HUES6 (cell line): Measurements from ENCODE around the gene EID2B.

Source experiments
- H3K27ac ChIP-seq: 2 replicates; pipeline ENCODE4 v1.7.0; 2013; ENCODE audit warnings: low read depth, mild to moderate bottlenecking, low read length, inconsistent platforms
- H3K27me3 ChIP-seq: 2 replicates; pipeline ENCODE4 v1.6.1; 2013; ENCODE audit warnings: low read length; ENCODE audit not compliant: control insufficient read depth, insufficient read depth
- H3K36me3 ChIP-seq: 2 replicates; pipeline ENCODE4 v1.6.1; 2013; ENCODE audit warnings: low read length; ENCODE audit not compliant: control insufficient read depth, insufficient read depth
- H3K4me1 ChIP-seq: 2 replicates; pipeline ENCODE4 v1.6.1; 2013; ENCODE audit warnings: low read length; ENCODE audit not compliant: control insufficient read depth, insufficient read depth
- H3K4me3 ChIP-seq: 2 replicates; pipeline ENCODE4 v1.5.1; 2013; ENCODE audit warnings: low read depth, low read length
- H3K9ac ChIP-seq: one replicate; pipeline ENCODE4 v1.6.1; 2013; ENCODE audit warnings: mild to moderate bottlenecking, low read length
- H3K9me3 ChIP-seq: 2 replicates; pipeline ENCODE4 v1.6.1; 2013; ENCODE audit warnings: low read depth, low read length; ENCODE audit not compliant: control insufficient read depth, insufficient read depth

The EID2B gene, protein sequence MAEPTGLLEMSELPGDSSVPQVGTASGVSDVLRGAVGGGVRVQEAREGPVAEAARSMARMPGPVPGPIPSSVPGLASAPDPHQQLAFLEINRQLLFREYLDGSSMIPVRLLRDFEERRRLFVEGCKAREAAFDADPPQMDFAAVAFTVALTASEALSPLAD

DNA sequence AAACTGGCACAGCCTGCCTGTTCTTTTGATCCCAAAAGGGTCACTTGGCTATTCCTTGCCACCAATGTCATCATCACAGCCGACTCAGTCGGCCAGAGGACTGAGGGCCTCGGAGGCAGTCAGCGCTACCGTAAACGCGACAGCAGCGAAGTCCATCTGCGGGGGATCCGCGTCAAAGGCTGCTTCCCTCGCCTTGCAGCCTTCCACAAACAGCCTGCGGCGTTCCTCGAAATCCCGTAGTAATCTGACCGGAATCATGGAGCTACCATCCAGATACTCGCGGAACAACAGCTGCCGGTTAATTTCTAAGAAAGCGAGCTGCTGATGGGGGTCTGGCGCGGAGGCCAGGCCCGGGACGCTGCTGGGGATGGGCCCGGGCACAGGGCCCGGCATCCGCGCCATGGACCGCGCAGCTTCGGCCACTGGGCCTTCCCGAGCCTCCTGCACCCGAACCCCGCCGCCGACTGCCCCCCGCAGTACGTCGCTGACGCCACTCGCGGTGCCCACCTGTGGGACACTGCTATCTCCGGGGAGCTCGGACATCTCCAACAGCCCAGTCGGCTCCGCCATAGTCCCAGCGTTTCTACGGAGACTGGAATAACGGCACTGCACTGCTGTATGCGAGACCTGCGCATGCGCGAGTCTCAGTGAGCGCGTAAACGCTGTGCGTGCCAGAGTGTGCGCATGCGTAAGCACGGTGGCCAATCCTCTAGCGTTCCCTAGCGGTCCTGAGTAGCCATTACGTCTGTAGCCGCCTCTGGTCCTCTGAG is at the start of gene EID2B:
EID2B (minus strand) TSS at position 620 of the 770 bp plus-strand sequence; CDS start at position 570, 50 bp downstream.
- H3K27ac ChIP-seq = no peak within 1 kb of the TSS
- peaks cover 4% of the 10 kb centered on the region; the same call in 1 of the 2 replicates for H3K4me1 ChIP-seq
- no peaks in the 10 kb centered on the region for H3K27me3 ChIP-seq
- H3K4me3 ChIP-seq = peak within 1 kb of the TSS; percentile 79
- peak within 1 kb of the TSS; percentile 69 for H3K9ac ChIP-seq
- H3K9me3 ChIP-seq = no peaks in the 10 kb centered on the region
- H3K36me3 ChIP-seq = no peaks in the 10 kb centered on the region

DNA sequence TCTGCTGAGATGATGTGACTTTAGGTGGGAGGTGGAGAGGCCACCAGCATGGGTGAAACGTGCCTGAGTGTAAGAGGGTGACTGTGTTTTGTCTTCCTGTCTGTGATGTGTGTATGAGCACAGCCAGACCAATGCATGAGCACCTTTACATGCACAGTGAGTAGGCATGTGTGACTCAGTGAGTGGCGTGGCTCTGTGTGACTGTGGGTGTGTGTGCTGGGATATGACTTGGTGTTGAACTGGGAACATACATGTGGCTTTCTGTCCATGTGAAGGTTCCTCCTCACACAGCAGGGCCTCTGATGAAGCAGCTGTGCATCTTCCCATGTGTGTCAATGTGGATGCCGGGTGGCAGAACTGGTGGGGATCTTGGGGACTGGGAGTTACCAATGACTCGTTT is 49.8 kb upstream of the EID2B start:
- Histone ChIP-seq H3K36me3 (no peaks in the 10 kb centered on the region), H3K9ac (no peak overlapping the region), H3K27me3 (peaks cover 24% of the 10 kb centered on the region; the same call in 1 of the 2 replicates), H3K4me3 (no peak overlapping the region), H3K9me3 (no peaks in the 10 kb centered on the region), H3K4me1 (no peaks in the 10 kb centered on the region), H3K27ac (no peak overlapping the region)

DNA sequence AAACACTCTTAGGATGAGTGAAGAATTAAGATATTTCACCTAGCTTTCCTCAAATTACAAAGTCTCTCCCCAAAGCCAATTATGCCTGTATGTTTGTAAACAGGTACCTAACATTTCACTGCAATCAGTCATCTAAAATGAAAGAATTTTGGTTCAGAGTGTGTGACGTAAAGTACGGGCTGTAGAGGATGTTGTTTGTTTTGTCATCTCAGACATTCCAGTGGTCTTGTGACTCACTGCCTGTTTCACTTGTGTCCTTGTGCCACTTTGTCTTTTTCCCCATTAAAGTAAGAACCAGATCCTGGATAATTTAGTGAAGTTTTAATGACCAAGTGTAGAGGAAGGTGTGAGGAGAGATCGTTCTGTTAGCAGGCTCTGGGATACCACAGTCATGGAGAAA is 36.0 kb upstream of the EID2B start:
- H3K4me3 ChIP-seq = no peak overlapping the region
- no peaks in the 10 kb centered on the region for H3K4me1 ChIP-seq
- H3K9ac ChIP-seq = no peak overlapping the region
- no peaks in the 10 kb centered on the region for H3K36me3 ChIP-seq
- no peak overlapping the region for H3K27ac ChIP-seq
- peaks cover 5% of the 10 kb centered on the region; the same call in 1 of the 2 replicates for H3K9me3 ChIP-seq
- peaks cover 28% of the 10 kb centered on the region for H3K27me3 ChIP-seq

DNA sequence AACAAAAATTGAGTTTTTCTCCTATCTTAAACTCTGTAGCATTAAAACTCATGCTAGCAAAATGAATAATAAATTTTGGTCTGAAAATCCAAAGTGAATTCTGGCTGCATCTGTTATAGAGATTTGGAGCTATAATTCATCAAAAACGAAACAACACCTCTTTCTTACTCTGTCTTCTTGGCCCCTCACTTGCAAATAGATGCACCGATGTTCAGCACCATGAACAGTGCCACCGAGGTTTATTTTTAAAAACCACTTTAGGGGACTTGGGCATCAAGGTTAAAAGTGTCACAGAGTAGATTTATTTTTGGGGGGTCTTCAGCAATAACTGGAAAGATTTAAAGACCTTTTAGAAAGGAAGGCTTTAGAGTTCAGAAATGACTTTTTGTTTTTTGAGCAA is 33.4 kb upstream of the EID2B start:
- Histone ChIP-seq H3K9me3 (no peaks in the 10 kb centered on the region), H3K9ac (no peak overlapping the region), H3K27ac (no peak overlapping the region), H3K27me3 (peaks cover 30% of the 10 kb centered on the region), H3K4me1 (no peaks in the 10 kb centered on the region), H3K36me3 (no peaks in the 10 kb centered on the region), H3K4me3 (no peak overlapping the region)

DNA sequence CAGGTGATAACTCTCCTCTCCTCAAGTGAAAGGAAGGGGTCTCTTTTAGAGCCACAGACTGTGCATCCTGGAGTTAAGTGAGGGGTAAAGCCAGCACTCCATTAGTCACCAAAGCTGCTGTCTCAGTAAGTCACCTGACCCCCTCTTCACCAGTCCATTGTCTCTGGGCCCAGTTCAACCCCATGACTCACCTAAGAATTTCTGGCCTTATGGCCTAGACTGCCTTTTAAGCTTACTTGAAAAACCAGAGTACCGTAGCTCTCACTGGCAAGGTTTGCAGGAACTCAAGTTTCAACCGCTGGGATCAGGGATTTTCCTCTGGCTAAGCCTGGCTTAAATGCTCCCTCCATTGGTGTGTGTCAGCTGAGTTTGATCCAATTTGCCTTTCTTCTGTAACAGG is 30.8 kb upstream of the EID2B start:
- Histone ChIP-seq H3K27ac (no peak overlapping the region), H3K9ac (no peak overlapping the region), H3K4me1 (no peaks in the 10 kb centered on the region), H3K9me3 (no peaks in the 10 kb centered on the region), H3K4me3 (no peak overlapping the region), H3K36me3 (no peaks in the 10 kb centered on the region), H3K27me3 (peaks cover 20% of the 10 kb centered on the region; the same call in 1 of the 2 replicates)

DNA sequence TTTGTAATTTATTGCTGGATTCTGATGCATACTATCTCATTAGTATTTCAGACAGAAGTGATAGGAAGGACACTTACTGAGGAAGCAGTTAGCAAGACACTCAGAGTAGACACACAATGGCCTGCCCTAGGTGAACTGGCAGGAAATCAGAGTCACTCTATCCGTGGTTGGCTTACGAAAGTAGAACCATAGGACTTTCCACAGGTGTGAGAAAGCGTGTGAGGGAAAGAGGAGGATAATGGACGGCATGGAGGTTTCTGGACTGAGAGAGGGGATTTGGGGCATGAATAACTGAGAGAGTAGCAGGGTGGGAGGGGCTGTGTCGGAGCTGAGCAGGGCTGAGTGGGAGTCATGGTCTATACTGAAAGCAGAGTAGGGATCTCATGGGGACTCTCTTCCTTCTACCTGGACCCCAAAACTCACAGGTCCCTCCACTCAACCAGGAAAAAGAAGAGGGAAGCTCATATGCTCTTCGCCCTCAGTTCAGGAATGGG is 26.0 kb upstream of the EID2B start:
- no peaks in the 10 kb centered on the region for H3K9me3 ChIP-seq
- H3K27ac ChIP-seq = no peak overlapping the region
- H3K4me1 ChIP-seq = no peaks in the 10 kb centered on the region
- no peak overlapping the region for H3K4me3 ChIP-seq
- H3K27me3 ChIP-seq = peaks cover 23% of the 10 kb centered on the region; the same call in 1 of the 2 replicates
- H3K36me3 ChIP-seq = no peaks in the 10 kb centered on the region
- H3K9ac ChIP-seq = no peak overlapping the region

DNA sequence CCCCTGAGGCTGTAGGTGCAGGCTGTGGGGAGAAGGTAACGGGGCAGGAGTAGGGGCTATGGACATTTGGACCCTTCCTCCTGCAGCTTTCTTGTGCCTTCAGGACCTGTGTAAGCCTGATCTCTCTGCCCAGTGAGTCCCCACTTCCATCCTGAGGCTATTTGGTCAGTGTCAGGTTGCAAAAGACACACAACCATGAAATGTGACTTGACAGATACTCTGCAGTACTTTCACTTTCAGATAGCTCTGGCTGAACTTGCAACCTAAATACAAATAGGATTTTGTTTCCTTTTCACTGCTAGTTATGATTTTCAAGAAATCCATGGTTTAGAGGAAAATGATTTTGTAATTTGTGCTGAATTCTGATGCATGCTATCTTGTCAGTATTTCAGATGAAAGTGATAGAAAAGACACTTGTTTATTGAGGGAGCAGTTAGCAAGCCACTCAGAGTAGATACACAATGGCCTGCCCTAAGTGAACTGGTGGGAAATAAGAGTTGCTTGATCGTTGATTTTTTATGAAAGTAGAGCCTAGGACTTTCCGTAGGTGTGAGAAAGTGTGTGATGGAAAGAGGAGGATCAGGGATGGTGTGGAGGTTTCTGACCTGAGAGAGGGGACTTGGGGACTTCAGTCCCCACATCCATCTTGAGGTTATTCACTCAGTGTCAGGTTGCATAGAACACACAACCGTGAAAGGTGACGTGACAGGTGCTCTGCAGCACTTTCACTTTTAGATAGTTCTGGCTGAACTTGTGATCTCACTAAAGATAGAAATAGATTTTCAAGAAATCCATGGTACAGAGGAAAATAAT is 25.4 kb upstream of the EID2B start:
- peaks cover 23% of the 10 kb centered on the region; the same call in 1 of the 2 replicates for H3K27me3 ChIP-seq
- H3K4me1 ChIP-seq = no peaks in the 10 kb centered on the region
- H3K36me3 ChIP-seq = no peaks in the 10 kb centered on the region
- H3K9ac ChIP-seq = no peak overlapping the region
- no peak overlapping the region for H3K4me3 ChIP-seq
- no peaks in the 10 kb centered on the region for H3K9me3 ChIP-seq
- H3K27ac ChIP-seq = no peak overlapping the region

DNA sequence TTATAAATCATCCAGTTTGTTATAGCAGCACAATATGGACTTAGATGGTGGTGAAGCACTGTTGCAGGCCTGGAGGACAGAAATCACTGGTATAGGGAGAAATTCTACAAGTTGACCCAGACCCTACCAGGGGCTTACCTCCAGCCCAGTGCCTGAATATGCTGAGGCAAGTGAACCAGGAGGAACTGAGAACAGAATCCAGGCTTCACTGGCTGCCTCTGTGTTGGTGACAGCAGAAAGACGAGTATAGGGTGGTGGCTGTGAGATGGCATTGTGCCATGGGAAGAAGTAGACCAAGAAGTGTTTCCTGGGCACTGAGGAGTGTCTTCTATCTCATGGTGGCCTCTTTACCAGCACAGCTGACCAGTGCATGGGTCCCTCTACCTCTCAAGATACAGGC is 23.2 kb upstream of the EID2B start:
- no peak overlapping the region for H3K27ac ChIP-seq
- no peak overlapping the region for H3K4me3 ChIP-seq
- no peaks in the 10 kb centered on the region for H3K9me3 ChIP-seq
- H3K9ac ChIP-seq = no peak overlapping the region
- H3K4me1 ChIP-seq = no peaks in the 10 kb centered on the region
- peaks cover 19% of the 10 kb centered on the region; the same call in 1 of the 2 replicates for H3K27me3 ChIP-seq
- no peaks in the 10 kb centered on the region for H3K36me3 ChIP-seq

DNA sequence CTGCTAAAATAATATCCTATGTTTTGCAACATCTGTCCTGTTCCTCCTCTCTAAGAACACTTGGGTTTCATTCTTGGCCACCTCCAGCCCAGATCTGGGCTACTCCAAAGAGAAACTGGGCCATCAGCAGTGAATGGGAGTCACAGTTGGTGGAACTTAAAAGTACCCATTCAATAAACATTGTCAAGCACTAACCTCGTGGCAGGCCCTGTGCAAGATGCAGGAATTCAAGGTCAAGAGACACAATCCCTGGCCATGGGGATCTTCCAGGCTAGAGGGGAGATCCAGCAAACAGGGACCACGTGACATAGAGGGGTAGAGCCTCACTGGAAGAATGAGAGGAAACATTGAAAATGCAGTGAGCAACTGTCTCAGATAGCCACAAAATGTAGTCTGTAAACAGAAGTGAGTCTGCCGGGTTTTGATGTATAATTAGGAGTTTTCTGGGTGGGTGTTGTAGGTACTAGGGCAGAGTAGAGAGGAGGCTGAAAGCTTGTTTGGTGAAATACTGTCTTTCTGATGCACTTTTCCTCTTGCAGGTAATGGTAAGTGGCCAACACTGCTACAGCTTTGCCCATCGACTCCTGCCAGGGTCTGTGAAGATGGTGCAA is 22.2 kb upstream of the EID2B start:
- no peak overlapping the region for H3K27ac ChIP-seq
- peaks cover 19% of the 10 kb centered on the region; the same call in 1 of the 2 replicates for H3K27me3 ChIP-seq
- no peak overlapping the region for H3K4me3 ChIP-seq
- no peaks in the 10 kb centered on the region for H3K9me3 ChIP-seq
- no peak overlapping the region for H3K9ac ChIP-seq
- no peaks in the 10 kb centered on the region for H3K36me3 ChIP-seq
- H3K4me1 ChIP-seq = no peaks in the 10 kb centered on the region

DNA sequence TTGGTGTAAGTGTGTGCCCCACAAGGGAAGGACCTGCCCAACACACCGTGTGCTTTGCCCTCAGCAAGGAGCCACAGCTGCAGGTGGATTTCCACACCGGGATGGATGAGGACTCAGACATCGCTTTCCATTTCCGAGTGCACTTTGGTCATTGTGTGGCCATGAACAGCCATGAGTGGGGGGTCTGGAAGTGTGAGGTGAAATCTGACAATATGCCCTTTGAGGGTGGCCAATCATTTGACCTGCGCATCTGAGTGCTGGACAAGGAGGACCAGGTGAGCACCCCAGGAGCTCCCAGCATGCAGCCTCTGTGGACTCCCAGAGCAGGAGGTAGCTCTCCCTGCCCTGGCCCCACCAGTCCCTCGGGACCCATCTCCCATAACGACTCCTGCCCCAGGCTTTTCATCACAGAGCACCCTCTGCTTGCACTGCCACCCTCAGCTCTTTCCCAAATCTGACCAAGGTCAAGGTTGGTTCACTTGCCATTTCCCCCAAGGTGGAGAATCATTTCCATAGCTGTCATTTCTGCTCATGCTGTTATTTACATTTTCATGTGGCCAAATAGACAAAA is 20.5 kb upstream of the EID2B start:
- Histone ChIP-seq H3K4me3 (no peak overlapping the region), H3K27ac (no peak overlapping the region), H3K27me3 (peaks cover 11% of the 10 kb centered on the region; the same call in 1 of the 2 replicates), H3K4me1 (no peaks in the 10 kb centered on the region), H3K9me3 (no peaks in the 10 kb centered on the region), H3K36me3 (no peaks in the 10 kb centered on the region), H3K9ac (no peak overlapping the region)
